MM.1S (cell line): ENCODE data around the gene DAB2.

Experiments used
- DNase-seq: peaks from one replicate; pipeline ENCODE4 v3.0.0-alpha.2; 2015
- H2AFZ ChIP-seq: fragments of 300-600 bp; sonication (generic); 2 replicates; pipeline ENCODE4 v1.6.0; 2016; ENCODE audit warnings: antibody characterized with exemption, low read length
- H3F3A ChIP-seq: fragments of 300-600 bp; sonication (generic); 2 replicates; pipeline ENCODE4 v1.6.1; 2016; ENCODE audit warnings: mild to moderate bottlenecking, antibody characterized with exemption, low read length, moderate library complexity, mixed read lengths; ENCODE audit not compliant: insufficient read depth
- H3K27ac ChIP-seq: fragments of 300-600 bp; sonication (generic); 2 replicates; pipeline ENCODE4 v1.5.1; 2016; ENCODE audit warnings: mild to moderate bottlenecking, low read length
- H3K27me3 ChIP-seq: fragments of 300-600 bp; sonication (generic); replicated peaks from 2 replicates; pipeline ENCODE4 v1.6.0; 2016; ENCODE audit warnings: low read length; ENCODE audit not compliant: insufficient read depth
- H3K36me3 ChIP-seq: fragments of 300-600 bp; sonication (generic); replicated peaks from 2 replicates; pipeline ENCODE4 v1.6.1; 2016; ENCODE audit warnings: mild to moderate bottlenecking, low read length, mixed read lengths; ENCODE audit not compliant: insufficient read depth
- H3K4me1 ChIP-seq: fragments of 300-600 bp; sonication (generic); 2 replicates; pipeline ENCODE4 v1.6.1; 2016; ENCODE audit warnings: low read length, mixed read lengths
- H3K4me2 ChIP-seq: fragments of 300-600 bp; sonication (generic); 2 replicates; pipeline ENCODE4 v1.6.0; 2016; ENCODE audit warnings: low read depth, low read length
- H3K4me3 ChIP-seq: fragments of 300-600 bp; sonication (generic); 2 replicates; pipeline ENCODE4 v1.5.1; 2016; ENCODE audit warnings: low read length, mixed read lengths
- H3K79me2 ChIP-seq: fragments of 300-600 bp; sonication (generic); 2 replicates; pipeline ENCODE4 v1.6.1; 2016; ENCODE audit warnings: mixed run types, low read length, mixed read lengths
- H3K9ac ChIP-seq: fragments of 300-600 bp; sonication (generic); 2 replicates; pipeline ENCODE4 v1.6.1; 2016; ENCODE audit warnings: low read length, mixed read lengths
- H3K9me2 ChIP-seq: fragments of 300-600 bp; sonication (generic); replicated peaks from 2 replicates; pipeline ENCODE4 v1.6.1; 2016; ENCODE audit warnings: mild to moderate bottlenecking, low read length, mixed read lengths; ENCODE audit not compliant: insufficient read depth
- H3K9me3 ChIP-seq: fragments of 300-600 bp; sonication (generic); replicated peaks from 2 replicates; pipeline ENCODE4 v1.6.1; 2016; ENCODE audit warnings: mild to moderate bottlenecking, low read length, mixed read lengths; ENCODE audit not compliant: insufficient read depth
- H4K20me1 ChIP-seq: fragments of 300-600 bp; sonication (generic); 2 replicates; pipeline ENCODE4 v1.6.1; 2016; ENCODE audit warnings: mild to moderate bottlenecking, low read length, moderate library complexity, mixed read lengths; ENCODE audit not compliant: insufficient read depth
- EZH2 ChIP-seq: fragments of 300-600 bp; sonication (generic); optimal IDR thresholded peaks from 2 replicates; pipeline ENCODE3; 2017; ENCODE audit warnings: low read depth, mild to moderate bottlenecking, antibody characterized with exemption, low read length, mixed read lengths
- EZH2phosphoT487 ChIP-seq: fragments of 300-600 bp; sonication (generic); IDR thresholded peaks from 2 replicates; pipeline ENCODE4 v1.6.1; 2018; ENCODE audit warnings: antibody characterized with exemption, low read length
- TF ChIP-seq, protein P1 (sequence below): fragments of 300-600 bp; sonication (generic); IDR thresholded peaks from 2 replicates; pipeline ENCODE4 v1.5.1; 2016; ENCODE audit warnings: antibody characterized with exemption, low read length, mixed read lengths

DAB2 gene

DNA sequence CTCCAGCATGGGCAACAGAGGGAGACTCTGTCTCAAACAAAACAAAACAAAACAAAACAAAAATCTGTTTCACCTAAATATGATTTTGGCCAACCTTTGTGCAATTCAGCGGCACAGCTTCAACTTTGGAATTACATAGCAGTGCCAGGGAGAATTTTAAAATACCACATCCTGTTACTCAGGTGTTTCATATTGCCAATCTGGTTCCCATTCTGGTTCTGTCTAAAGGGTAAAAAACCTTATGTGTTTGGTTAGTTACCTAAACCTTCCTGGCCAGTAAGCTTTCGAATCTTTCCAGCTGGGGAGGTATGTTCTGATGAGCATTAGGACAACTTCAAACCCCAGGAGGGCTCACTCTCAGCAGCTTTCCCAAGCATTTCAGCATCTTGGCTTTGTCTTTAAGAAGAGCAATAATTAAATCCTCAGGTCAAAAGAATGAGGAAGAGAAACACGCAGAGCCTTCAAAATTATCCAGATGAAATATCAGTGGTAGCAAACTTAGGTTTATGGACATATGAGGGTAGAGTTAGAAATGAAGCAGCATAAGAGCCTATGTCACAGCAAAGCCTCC, 2.7 kb downstream of the DAB2 start:
- H2AFZ ChIP-seq, result no peak overlapping the region
- no peak for DNase-seq
- H3K36me3 ChIP-seq, result no peaks in the 10 kb centered on the region
- H3K27ac ChIP-seq, result no peak overlapping the region
- no peaks in the 10 kb centered on the region for H3K9me3 ChIP-seq
- no peaks in the 10 kb centered on the region for H3K4me1 ChIP-seq
- no peak overlapping the region for H3K9ac ChIP-seq
- H3K79me2 ChIP-seq, result no peaks in the 10 kb centered on the region
- H3K9me2 ChIP-seq, result no peaks in the 10 kb centered on the region
- H3K4me3 ChIP-seq, result no peak overlapping the region
- TF ChIP-seq, protein P1, sequence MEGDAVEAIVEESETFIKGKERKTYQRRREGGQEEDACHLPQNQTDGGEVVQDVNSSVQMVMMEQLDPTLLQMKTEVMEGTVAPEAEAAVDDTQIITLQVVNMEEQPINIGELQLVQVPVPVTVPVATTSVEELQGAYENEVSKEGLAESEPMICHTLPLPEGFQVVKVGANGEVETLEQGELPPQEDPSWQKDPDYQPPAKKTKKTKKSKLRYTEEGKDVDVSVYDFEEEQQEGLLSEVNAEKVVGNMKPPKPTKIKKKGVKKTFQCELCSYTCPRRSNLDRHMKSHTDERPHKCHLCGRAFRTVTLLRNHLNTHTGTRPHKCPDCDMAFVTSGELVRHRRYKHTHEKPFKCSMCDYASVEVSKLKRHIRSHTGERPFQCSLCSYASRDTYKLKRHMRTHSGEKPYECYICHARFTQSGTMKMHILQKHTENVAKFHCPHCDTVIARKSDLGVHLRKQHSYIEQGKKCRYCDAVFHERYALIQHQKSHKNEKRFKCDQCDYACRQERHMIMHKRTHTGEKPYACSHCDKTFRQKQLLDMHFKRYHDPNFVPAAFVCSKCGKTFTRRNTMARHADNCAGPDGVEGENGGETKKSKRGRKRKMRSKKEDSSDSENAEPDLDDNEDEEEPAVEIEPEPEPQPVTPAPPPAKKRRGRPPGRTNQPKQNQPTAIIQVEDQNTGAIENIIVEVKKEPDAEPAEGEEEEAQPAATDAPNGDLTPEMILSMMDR, result no peak
- TF ChIP-seq EZH2, result no peak
- TF ChIP-seq EZH2phosphoT487, result no peak
- H4K20me1 ChIP-seq, result no peaks in the 10 kb centered on the region
- 0 out of 2 replicates have a peak, but pooled peaks cover 3% of the 10 kb centered on the region for H3F3A ChIP-seq
- no peaks in the 10 kb centered on the region for H3K27me3 ChIP-seq
- H3K4me2 ChIP-seq, result no peak overlapping the region

DNA sequence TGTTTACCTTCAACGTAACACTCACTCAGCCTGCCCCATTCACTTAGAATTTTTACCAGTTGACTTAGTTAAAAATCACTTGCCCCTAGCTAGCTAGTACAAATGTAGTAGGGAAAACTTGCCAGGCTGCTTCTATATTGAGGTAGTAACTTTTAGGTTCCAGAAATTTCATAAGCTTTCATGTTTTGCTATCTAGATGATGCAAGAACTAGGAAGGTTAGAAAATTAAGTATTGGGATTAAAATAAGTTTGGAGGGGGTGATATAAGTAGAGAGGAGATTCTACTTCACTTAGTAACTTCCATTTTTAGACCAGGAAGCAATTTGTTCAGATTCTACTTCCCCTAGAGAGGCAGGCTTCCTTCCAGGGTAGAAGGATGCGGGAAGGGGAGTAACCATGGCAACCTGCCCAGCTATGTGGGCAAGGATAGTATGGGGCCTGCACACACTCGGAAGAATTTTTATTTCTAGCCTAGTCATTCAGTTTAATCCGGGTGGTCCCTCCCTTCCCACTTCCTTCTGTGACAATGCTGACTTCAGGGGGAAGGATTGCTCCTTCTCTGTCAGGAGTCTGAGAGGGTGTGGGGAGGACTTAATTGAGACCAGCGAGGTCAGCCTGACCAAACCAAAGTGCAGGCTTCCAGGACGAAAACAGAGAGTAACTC, 4.2 kb downstream of the DAB2 start:
- TF ChIP-seq EZH2phosphoT487 (no peak), EZH2 (no peak)
- TF ChIP-seq, protein P1, result no peak
- no peak overlapping the region for H3K4me3 ChIP-seq
- H3K27me3 ChIP-seq, result no peaks in the 10 kb centered on the region
- no peak overlapping the region for H3K9ac ChIP-seq
- no peaks in the 10 kb centered on the region for H3K9me3 ChIP-seq
- H3K79me2 ChIP-seq, result no peaks in the 10 kb centered on the region
- 0 out of 2 replicates have a peak, but pooled peaks cover 3% of the 10 kb centered on the region for H3F3A ChIP-seq
- DNase-seq, result no peak
- H3K4me2 ChIP-seq, result no peak overlapping the region
- H4K20me1 ChIP-seq, result no peaks in the 10 kb centered on the region
- H3K4me1 ChIP-seq, result no peaks in the 10 kb centered on the region
- H3K9me2 ChIP-seq, result no peaks in the 10 kb centered on the region
- H2AFZ ChIP-seq, result no peak overlapping the region
- no peak overlapping the region for H3K27ac ChIP-seq
- no peaks in the 10 kb centered on the region for H3K36me3 ChIP-seq

DNA sequence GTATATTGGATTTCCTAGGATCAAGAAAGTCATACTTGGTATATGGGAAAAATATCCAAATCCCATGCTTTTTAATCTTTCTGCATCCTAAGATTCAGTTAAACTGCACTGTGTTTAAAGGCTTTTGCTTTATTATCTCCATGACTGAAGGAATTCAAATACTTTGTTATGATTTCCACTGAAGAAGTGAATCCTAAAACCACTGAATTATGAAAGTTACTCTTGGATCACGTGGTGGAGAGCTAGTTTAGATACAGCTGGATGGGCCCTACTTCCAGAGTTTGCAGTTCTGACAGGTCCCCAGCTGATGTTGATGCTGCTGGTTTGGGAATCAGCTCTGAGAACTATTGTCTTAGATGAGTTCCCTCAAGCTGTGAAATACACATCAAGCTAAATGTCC, 5.0 kb downstream of the DAB2 start:
- Histone ChIP-seq H3K4me3 (no peak overlapping the region), H3K27me3 (no peaks in the 10 kb centered on the region), H3K79me2 (no peaks in the 10 kb centered on the region), H3F3A (no peaks in the 10 kb centered on the region), H3K4me2 (no peak overlapping the region), H3K27ac (no peak overlapping the region), H3K9me2 (no peaks in the 10 kb centered on the region), H4K20me1 (no peaks in the 10 kb centered on the region), H3K9ac (no peak overlapping the region), H3K4me1 (no peaks in the 10 kb centered on the region), H2AFZ (no peak overlapping the region), H3K9me3 (no peaks in the 10 kb centered on the region), H3K36me3 (no peaks in the 10 kb centered on the region)
- no peak for DNase-seq
- TF ChIP-seq EZH2, result no peak
- no peak for TF ChIP-seq EZH2phosphoT487
- TF ChIP-seq, protein P1, result no peak
